Dedifferentiated amniotic fluid mesenchymal stem cell (primary cell): ENCODE measurements around the gene KRT27.
"Not testable (repeated sequence)": the region's sequence is repeated elsewhere in the genome, so short reads cannot be mapped to it uniquely, and the experiment has no call there.

ENCODE experiments used
- DNase-seq: peaks from one replicate; pipeline ENCODE4 v3.0.0-alpha.2; 2016; ENCODE audit errors: extremely low spot score

KRT27 gene

DNA sequence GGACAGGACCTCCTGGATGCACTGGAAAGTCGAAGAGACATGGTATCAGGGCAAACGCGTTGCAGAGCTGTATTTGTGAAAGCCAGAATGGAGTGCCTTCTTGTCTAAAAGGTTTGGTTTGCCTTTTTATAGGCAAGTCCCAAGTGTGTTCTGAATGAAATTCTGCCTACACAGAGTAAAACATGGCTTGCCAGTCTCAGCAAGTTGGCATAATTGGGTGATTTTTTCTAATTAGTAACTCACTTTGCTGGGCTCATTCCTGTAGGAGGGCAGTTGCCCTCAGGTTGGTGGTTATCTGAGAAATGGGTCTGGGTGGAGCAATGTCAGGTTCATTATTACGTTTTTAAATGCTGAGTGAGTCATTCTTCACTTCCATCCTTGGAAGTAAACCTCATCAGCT lies 27.1 kb downstream of the KRT27 start, which contains the start of gene KRT25:
Gene KRT25, minus strand, starts transcription at position 101 of the 400 bp plus-strand sequence. Its CDS starts 60 bp downstream, at position 41.
- DNase-seq: no peak

GRCh38 chr17:40753804-40754203 lies 28.5 kb downstream of the KRT27 start:
- no peak for DNase-seq

- DNase-seq: no peak
Observed at GRCh38 chr17:40751065-40751464, 31.3 kb downstream of the KRT27 start.

- DNase-seq: no peak
Observed at GRCh38 chr17:40750391-40750790, 32.0 kb downstream of the KRT27 start.

- not testable (repeated sequence) for DNase-seq
Observed at GRCh38 chr17:40748666-40749065, 33.7 kb downstream of the KRT27 start.

DNA sequence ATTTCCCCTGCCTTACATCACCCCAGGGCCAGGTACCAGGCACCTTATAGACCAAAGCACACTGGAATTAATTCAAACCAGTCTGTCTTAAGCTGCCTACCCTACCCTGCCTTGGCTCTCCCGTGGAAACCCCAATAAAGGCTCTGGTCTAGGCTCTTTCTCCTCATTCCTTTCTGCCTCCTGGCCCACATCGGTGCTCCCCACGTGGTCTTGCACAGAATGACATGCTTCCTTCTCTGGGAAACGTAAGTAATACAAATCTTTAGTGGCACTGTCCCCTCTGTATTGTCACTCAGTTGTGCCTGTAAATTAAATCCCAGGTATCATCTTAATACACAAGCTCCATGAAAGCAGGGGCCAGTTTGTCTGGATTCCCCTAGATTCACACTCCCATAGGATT lies 43.8 kb downstream of the KRT27 start:
- DNase-seq: no peak

GRCh38 chr17:40735016-40735415 lies 47.3 kb downstream of the KRT27 start:
- no peak for DNase-seq

DNA sequence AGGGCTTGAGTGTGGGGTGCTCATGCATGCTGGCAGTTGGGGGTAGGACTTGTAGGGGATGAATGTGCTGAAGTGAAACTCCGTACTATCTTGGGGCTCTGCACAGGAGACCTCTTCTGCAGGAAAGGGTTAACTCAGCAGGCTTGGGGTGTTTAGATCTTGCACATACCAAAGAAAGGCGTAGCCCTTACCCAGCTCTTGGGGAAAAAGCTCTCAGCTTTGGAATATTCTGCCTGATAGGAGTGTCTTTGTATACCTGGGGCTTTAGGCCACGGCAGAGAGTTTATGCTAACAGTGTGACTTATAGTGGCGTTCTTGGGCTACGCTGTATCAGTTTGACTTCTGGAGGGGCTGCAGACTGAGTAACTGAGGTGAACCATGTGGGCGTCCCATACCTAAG lies 48.3 kb downstream of the KRT27 start:
- DNase-seq: no peak

DNA sequence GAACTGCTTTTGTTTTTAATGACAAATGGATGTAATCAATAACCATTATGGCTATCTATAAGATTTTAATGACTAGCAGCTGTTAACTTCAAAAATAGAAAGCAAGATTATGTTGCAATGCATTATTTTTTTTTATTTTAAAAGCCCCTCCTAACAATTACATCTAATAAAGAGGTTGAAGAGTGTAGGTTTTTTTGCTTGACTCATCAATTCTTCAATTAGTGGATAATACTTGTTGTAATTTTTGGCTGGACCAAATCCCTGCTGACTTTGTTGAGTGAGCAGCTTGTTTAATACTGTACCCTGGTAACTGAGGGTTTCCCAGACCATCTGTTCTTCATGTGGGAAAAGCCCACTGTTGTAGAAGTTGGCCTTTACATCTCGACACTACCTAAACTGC lies 51.4 kb downstream of the KRT27 start:
- no peak for DNase-seq

DNA sequence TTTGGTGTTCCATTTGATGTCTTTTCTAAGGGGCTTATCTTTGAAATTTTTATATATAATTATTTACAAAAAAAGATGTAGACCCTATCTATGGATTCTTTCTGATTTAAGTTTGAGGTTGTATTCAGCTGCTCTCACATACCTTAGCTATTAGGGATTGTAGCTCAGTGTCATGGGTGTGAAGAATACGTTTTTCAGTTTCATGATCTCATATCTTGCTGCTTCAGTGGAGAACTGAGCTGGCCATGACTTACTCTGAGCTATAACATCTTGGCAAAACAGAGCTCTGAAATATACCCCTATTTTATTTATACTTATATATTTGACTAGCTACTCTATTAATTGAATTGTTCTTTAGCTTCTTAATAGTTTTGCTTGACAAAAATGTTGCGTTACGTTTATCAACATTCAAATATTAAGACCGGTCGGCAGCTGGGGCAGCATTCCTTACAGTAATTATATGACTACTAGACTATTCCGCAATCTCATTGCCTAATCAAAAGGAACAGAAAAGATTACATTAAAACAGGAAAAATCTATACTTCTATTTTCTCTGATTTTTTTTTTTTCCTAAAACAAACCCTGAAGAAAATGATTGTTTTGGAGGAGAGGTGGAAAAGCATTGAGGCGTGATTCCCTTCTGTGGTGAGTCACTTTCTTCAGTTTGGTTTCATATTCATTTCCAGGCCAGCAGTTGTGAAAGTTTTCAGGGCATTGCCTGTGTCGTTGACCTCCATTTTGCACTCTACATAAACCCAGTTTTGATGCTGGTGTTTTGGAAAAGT lies 54.7 kb downstream of the KRT27 start:
- DNase-seq: no peak

DNA sequence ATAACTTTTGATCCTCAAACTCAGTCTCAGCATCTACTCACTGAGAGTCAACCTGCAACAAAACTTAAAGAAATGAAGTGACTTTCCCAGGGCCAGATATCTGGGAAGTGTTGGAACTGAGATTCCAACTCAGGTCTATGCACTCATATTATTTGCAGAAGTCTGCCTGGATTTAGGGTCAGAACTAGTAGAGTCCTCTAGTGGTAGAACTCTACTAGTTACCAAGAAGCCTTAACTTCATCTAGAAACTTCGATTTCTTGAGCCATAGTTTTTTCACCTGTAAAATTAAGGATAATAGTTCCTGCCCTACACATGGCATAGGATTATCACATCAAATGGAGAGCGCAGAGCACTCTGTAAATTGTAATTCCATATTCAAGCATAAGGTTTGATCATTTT lies 55.4 kb downstream of the KRT27 start:
- DNase-seq: no peak
